Measurements from ENCODE around the gene NUDT11. TPM values are rescaled to one million over a fixed set of nuclear protein-coding genes. Genes with fewer than 3 reads are reported as not detected.
"Not testable (repeated sequence)": the region's sequence is repeated elsewhere in the genome, so short reads cannot be mapped to it uniquely, and the experiment has no call there.

Gene NUDT11
- total RNA-seq, 1 donor from 2014 or later: 12.7 TPM

- H3K27ac Mint-ChIP-seq (ENCODE audit: unreplicated experiment): no peak overlapping the region
- Histone ChIP-seq H3K4me2 (ENCODE audit: low read length) (no peak overlapping the region), H3K79me2 (ENCODE audit: insufficient read depth, low read length) (no peaks in the 10 kb centered on the region), H3K9me3 (ENCODE audit: insufficient read depth, low read depth, low read length) (no peaks in the 10 kb centered on the region), H3K4me3 (ENCODE audit: insufficient read depth, low read depth, low read length) (no peak overlapping the region), H3K27me3 (ENCODE audit: insufficient read depth, low read length) (no peaks in the 10 kb centered on the region), H4K20me1 (ENCODE audit: insufficient read depth, low read length) (no peaks in the 10 kb centered on the region), H3K9ac (ENCODE audit: low read length) (no peak overlapping the region), H3K27ac (ENCODE audit: low read depth, low read length) (no peak overlapping the region), H2AFZ (ENCODE audit: low read depth, low read length) (no peak overlapping the region), H3K4me1 (ENCODE audit: insufficient read depth, low read length) (no peaks in the 10 kb centered on the region), H3K36me3 (ENCODE audit: insufficient read depth, low read length) (no peaks in the 10 kb centered on the region)
- H3K36me3 Mint-ChIP-seq (ENCODE audit: low read depth, unreplicated experiment): no peaks in the 10 kb centered on the region
- H3K4me1 Mint-ChIP-seq (ENCODE audit: low read depth, unreplicated experiment): no peaks in the 10 kb centered on the region
- H3K4me3 Mint-ChIP-seq (ENCODE audit: unreplicated experiment): no peak overlapping the region
- DNase-seq (ENCODE audit: low read depth): no peak
- FAIRE-seq: peak; percentile 29
- TF ChIP-seq EZH2 (IDR thresholded peaks at IDR 0.05; ENCODE audit: insufficient read depth, low read length) (no peak), CTCF (IDR thresholded peaks at IDR 0.05; ENCODE audit: insufficient read depth, low read depth, low read length) (no peak)
- H3K9me3 Mint-ChIP-seq (ENCODE audit: unreplicated experiment): no peaks in the 10 kb centered on the region
- peaks cover 2% of the 10 kb centered on the region for H3K27me3 Mint-ChIP-seq (ENCODE audit: low read depth, unreplicated experiment)
These were observed 11.2 kb upstream of the NUDT11 start for GRCh38 chrX:51507551-51507950.

GRCh38 chrX:51495701-51496488, 497 bp downstream of the NUDT11 start:
- peak overlapping the region; percentile 78 for H3K9ac ChIP-seq (ENCODE audit: low read length)
- peaks cover 19% of the 10 kb centered on the region for H3K79me2 ChIP-seq (ENCODE audit: insufficient read depth, low read length)
- H4K20me1 ChIP-seq (ENCODE audit: insufficient read depth, low read length); H3K36me3 ChIP-seq (ENCODE audit: insufficient read depth, low read length); H3K27me3 ChIP-seq (ENCODE audit: insufficient read depth, low read length); H3K27me3 Mint-ChIP-seq (ENCODE audit: low read depth, unreplicated experiment); H3K4me1 Mint-ChIP-seq (ENCODE audit: low read depth, unreplicated experiment); H3K9me3 ChIP-seq (ENCODE audit: insufficient read depth, low read depth, low read length); H3K9me3 Mint-ChIP-seq (ENCODE audit: unreplicated experiment); H3K4me1 ChIP-seq (ENCODE audit: insufficient read depth, low read length); H3K36me3 Mint-ChIP-seq (ENCODE audit: low read depth, unreplicated experiment): not testable (repeated sequence)
- peak overlapping the region; percentile 70 for H3K4me3 ChIP-seq (ENCODE audit: insufficient read depth, low read depth, low read length)
- peak overlapping the region; percentile 88 for H3K4me3 Mint-ChIP-seq (ENCODE audit: unreplicated experiment)
- H3K27ac ChIP-seq (ENCODE audit: low read depth, low read length): peak overlapping the region; percentile 50
- peak overlapping the region; percentile 47 for H3K27ac Mint-ChIP-seq (ENCODE audit: unreplicated experiment)
- H3K4me2 ChIP-seq (ENCODE audit: low read length): peak overlapping the region; percentile 86
- DNase-seq (ENCODE audit: low read depth): peak; percentile 15
- FAIRE-seq: peak; percentile 98
- H2AFZ ChIP-seq (ENCODE audit: low read depth, low read length): peak overlapping the region; percentile 69

GRCh38 chrX:51494409-51494808, 2.0 kb downstream of the NUDT11 start:
- no peaks in the 10 kb centered on the region for H3K36me3 Mint-ChIP-seq (ENCODE audit: low read depth, unreplicated experiment)
- peaks cover 5% of the 10 kb centered on the region for H3K4me1 Mint-ChIP-seq (ENCODE audit: low read depth, unreplicated experiment)
- no peak overlapping the region for H2AFZ ChIP-seq (ENCODE audit: low read depth, low read length)
- no peaks in the 10 kb centered on the region for H3K27me3 ChIP-seq (ENCODE audit: insufficient read depth, low read length)
- no peaks in the 10 kb centered on the region for H4K20me1 ChIP-seq (ENCODE audit: insufficient read depth, low read length)
- H3K79me2 ChIP-seq (ENCODE audit: insufficient read depth, low read length): peaks cover 19% of the 10 kb centered on the region
- FAIRE-seq (no peak), DNase-seq (ENCODE audit: low read depth) (no peak)
- H3K27ac ChIP-seq (ENCODE audit: low read depth, low read length): no peak overlapping the region
- H3K36me3 ChIP-seq (ENCODE audit: insufficient read depth, low read length): no peaks in the 10 kb centered on the region
- no peaks in the 10 kb centered on the region for H3K27me3 Mint-ChIP-seq (ENCODE audit: low read depth, unreplicated experiment)
- TF ChIP-seq EZH2 (IDR thresholded peaks at IDR 0.05; ENCODE audit: insufficient read depth, low read length) (no peak), CTCF (IDR thresholded peaks at IDR 0.05; ENCODE audit: insufficient read depth, low read depth, low read length) (peak; percentile 21)
- peak overlapping the region; percentile 70 for H3K4me3 ChIP-seq (ENCODE audit: insufficient read depth, low read depth, low read length)
- H3K9me3 ChIP-seq (ENCODE audit: insufficient read depth, low read depth, low read length): no peaks in the 10 kb centered on the region
- H3K9ac ChIP-seq (ENCODE audit: low read length): peak overlapping the region; percentile 78
- H3K27ac Mint-ChIP-seq (ENCODE audit: unreplicated experiment): no peak overlapping the region
- H3K4me3 Mint-ChIP-seq (ENCODE audit: unreplicated experiment): peak overlapping the region; percentile 88
- H3K4me1 ChIP-seq (ENCODE audit: insufficient read depth, low read length): peaks cover 7% of the 10 kb centered on the region
- peak overlapping the region; percentile 86 for H3K4me2 ChIP-seq (ENCODE audit: low read length)
- no peaks in the 10 kb centered on the region for H3K9me3 Mint-ChIP-seq (ENCODE audit: unreplicated experiment)

All from astrocyte (in vitro differentiated cells and primary cell).